ENCODE results near the gene TRERF1. TPM values are rescaled to one million over a fixed set of nuclear protein-coding genes. Genes with fewer than 3 reads are reported as not detected.
"Not testable (repeated sequence)": the region's sequence is repeated elsewhere in the genome, so short reads cannot be mapped to it uniquely, and the experiment has no call there.

The TRERF1 gene
- total RNA-seq, 2 donors from 2014 or later = 3.8 to 28.2 TPM

GRCh38 chr6:42453654-42454427 is 2.1 kb upstream of the TRERF1 start:
- ATAC-seq = no peak
- peaks cover 0 to 31% of the 10 kb centered on the region in 2 donors for H3K36me3 Mint-ChIP-seq
- no peaks in the 10 kb centered on the region for H3K9me3 Mint-ChIP-seq
- no peak overlapping the region for H3K27ac Mint-ChIP-seq
- no peak for DNase-seq (ENCODE audit: low spot score in 2 of 2)

- H3K9me3 Mint-ChIP-seq = no peaks in the 10 kb centered on the region
- peak; percentile 71 to 82 for ATAC-seq
- H3K36me3 Mint-ChIP-seq = peaks cover 0 to 38% of the 10 kb centered on the region in 2 donors
- peak; percentile 68 to 74 for DNase-seq (ENCODE audit: low spot score in 2 of 2)
- peak overlapping the region in 1 of 2 donors; percentile 85 for H3K27ac Mint-ChIP-seq
Observed at GRCh38 chr6:42453031-42453653, 1.4 kb upstream of the TRERF1 start.

GRCh38 chr6:42452171-42453030 is 675 bp upstream of the TRERF1 start:
- peak overlapping the region; percentile 85 to 91 for H3K27ac Mint-ChIP-seq
- no peaks in the 10 kb centered on the region for H3K9me3 Mint-ChIP-seq
- peak; percentile 39 to 52 for ATAC-seq
- peak; percentile 54 to 61 for DNase-seq (ENCODE audit: low spot score in 2 of 2)
- H3K36me3 Mint-ChIP-seq = peaks cover 0 to 46% of the 10 kb centered on the region in 2 donors

- H3K27ac Mint-ChIP-seq = peak overlapping the region; percentile 85 to 91
- DNase-seq (ENCODE audit: low spot score in 2 of 2) (peak in 1 of 2 donors; percentile 31), ATAC-seq (peak; percentile 23 to 48)
- H3K36me3 Mint-ChIP-seq = peaks cover 0 to 61% of the 10 kb centered on the region in 2 donors
- no peaks in the 10 kb centered on the region for H3K9me3 Mint-ChIP-seq
Observed at GRCh38 chr6:42450477-42451332, 1.0 kb downstream of the TRERF1 start.

- ATAC-seq (peak in 1 of 2 donors; percentile 1), DNase-seq (ENCODE audit: low spot score in 2 of 2) (no peak)
- peak overlapping the region; percentile 68 to 85 for H3K27ac Mint-ChIP-seq
- peaks cover 0 to 68% of the 10 kb centered on the region in 2 donors for H3K36me3 Mint-ChIP-seq
- H3K9me3 Mint-ChIP-seq = peaks cover 0 to 4% of the 10 kb centered on the region in 2 donors
Observed at GRCh38 chr6:42449917-42450476, 1.7 kb downstream of the TRERF1 start.

GRCh38 chr6:42448927-42449659 is 2.6 kb downstream of the TRERF1 start:
- peaks cover 0 to 77% of the 10 kb centered on the region in 2 donors for H3K36me3 Mint-ChIP-seq
- no peak for ATAC-seq
- H3K27ac Mint-ChIP-seq = peak overlapping the region in 1 of 2 donors; percentile 85
- DNase-seq (ENCODE audit: low spot score in 2 of 2) = no peak
- peaks cover 0 to 4% of the 10 kb centered on the region in 2 donors for H3K9me3 Mint-ChIP-seq

GRCh38 chr6:42448391-42448790 is 3.3 kb downstream of the TRERF1 start:
- Mint-ChIP-seq H3K36me3 (peaks cover 0 to 81% of the 10 kb centered on the region in 2 donors), H3K9me3 (peaks cover 0 to 4% of the 10 kb centered on the region in 2 donors), H3K27ac (peak overlapping the region; percentile 3 to 85)
- DNase-seq (ENCODE audit: low spot score in 2 of 2) (no peak), ATAC-seq (no peak)

- DNase-seq (ENCODE audit: low spot score in 2 of 2) (no peak), ATAC-seq (no peak)
- Mint-ChIP-seq H3K27ac (peak overlapping the region in 1 of 2 donors; percentile 85), H3K36me3 (peaks cover 0 to 81% of the 10 kb centered on the region in 2 donors), H3K9me3 (peaks cover 0 to 4% of the 10 kb centered on the region in 2 donors)
Observed at GRCh38 chr6:42446996-42447395, 4.7 kb downstream of the TRERF1 start.

GRCh38 chr6:42446370-42446769 is 5.4 kb downstream of the TRERF1 start:
- H3K27ac Mint-ChIP-seq = peak overlapping the region in 1 of 2 donors; percentile 65
- ATAC-seq (no peak), DNase-seq (ENCODE audit: low spot score in 2 of 2) (no peak)
- H3K9me3 Mint-ChIP-seq = peaks cover 0 to 4% of the 10 kb centered on the region in 2 donors
- H3K36me3 Mint-ChIP-seq = peaks cover 0 to 75% of the 10 kb centered on the region in 2 donors

GRCh38 chr6:42445955-42446354 is 5.8 kb downstream of the TRERF1 start:
- Mint-ChIP-seq H3K36me3 (peaks cover 0 to 70% of the 10 kb centered on the region in 2 donors), H3K27ac (peak overlapping the region in 1 of 2 donors; percentile 65)
- not testable (repeated sequence) for DNase-seq (ENCODE audit: low spot score in 2 of 2); H3K9me3 Mint-ChIP-seq; ATAC-seq

- no peak overlapping the region for H3K27ac Mint-ChIP-seq
- H3K9me3 Mint-ChIP-seq = peaks cover 0 to 4% of the 10 kb centered on the region in 2 donors
- H3K36me3 Mint-ChIP-seq = peaks cover 0 to 46% of the 10 kb centered on the region in 2 donors
- no peak for ATAC-seq
- no peak for DNase-seq (ENCODE audit: low spot score in 2 of 2)
Observed at GRCh38 chr6:42443312-42444060, 8.2 kb downstream of the TRERF1 start.

- ATAC-seq (peak; percentile 40 to 60), DNase-seq (ENCODE audit: low spot score in 2 of 2) (no peak)
- peaks cover 0 to 4% of the 10 kb centered on the region in 2 donors for H3K9me3 Mint-ChIP-seq
- H3K36me3 Mint-ChIP-seq = peaks cover 0 to 35% of the 10 kb centered on the region in 2 donors
- no peak overlapping the region for H3K27ac Mint-ChIP-seq
Observed at GRCh38 chr6:42441697-42442081, 10.0 kb downstream of the TRERF1 start.

GRCh38 chr6:42440778-42441696 is 10.7 kb downstream of the TRERF1 start:
- ATAC-seq = no peak
- Mint-ChIP-seq H3K27ac (no peak overlapping the region), H3K9me3 (peaks cover 0 to 4% of the 10 kb centered on the region in 2 donors), H3K36me3 (peaks cover 0 to 30% of the 10 kb centered on the region in 2 donors)
- DNase-seq (ENCODE audit: low spot score in 2 of 2) = no peak
